ENCODE results near the gene SERPINA5.

Gene SERPINA5

DNA sequence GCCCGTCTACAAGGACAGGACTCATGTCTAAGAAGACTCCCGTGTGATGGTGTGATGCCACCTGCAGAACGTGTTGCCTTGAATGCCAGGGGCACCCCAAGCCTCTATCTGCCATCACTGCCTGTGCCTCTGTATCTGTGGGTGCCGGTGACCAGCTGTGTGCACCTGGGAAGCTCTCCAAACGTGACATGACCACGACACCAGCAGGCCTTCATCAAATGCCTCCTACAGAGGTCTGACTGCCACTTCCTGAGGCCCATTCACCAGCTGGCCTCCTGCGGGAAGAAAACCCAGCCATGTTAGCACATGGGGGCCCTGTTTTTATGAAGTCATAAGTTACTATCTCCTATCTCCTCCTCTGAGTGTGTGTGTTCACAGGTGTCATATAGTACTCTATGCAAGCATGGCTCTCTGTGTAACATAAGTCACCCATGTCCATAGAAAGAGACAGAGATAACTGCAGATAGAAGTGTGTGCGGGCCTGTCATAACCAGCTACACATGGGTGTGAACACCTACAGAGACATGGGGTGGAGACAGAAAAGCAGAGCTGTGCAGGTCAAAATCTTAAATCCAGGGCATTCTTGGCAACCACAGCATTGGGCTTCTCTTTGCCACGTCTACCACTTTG is 38.3 kb upstream of the SERPINA5 start:
- no peak overlapping the region for H3K4me3 ChIP-seq (ENCODE audit: low read depth in 1 of 2, low read length in 2 of 2)
- H3K4me1 ChIP-seq (ENCODE audit: control insufficient read depth in 1 of 2, insufficient read depth in 2 of 2, low read length in 2 of 2): peaks cover 6 to 10% of the 10 kb centered on the region in 2 donors
- H3K27me3 ChIP-seq (ENCODE audit: control insufficient read depth in 1 of 2, insufficient read depth in 2 of 2, low read length in 2 of 2): peaks cover 0 to 3% of the 10 kb centered on the region in 2 donors
- H3K27ac ChIP-seq (ENCODE audit: low read depth, low read length): no peak overlapping the region
- H3K9me3 ChIP-seq (ENCODE audit: control insufficient read depth in 1 of 2, low read length in 2 of 2): peaks cover 0 to 2% of the 10 kb centered on the region in 2 donors
- H3K9ac ChIP-seq (ENCODE audit: low read depth in 1 of 2, low read length in 2 of 2): no peak overlapping the region
- H3K36me3 ChIP-seq (ENCODE audit: control insufficient read depth in 1 of 2, insufficient read depth in 2 of 2, low read length in 2 of 2): no peaks in the 10 kb centered on the region

DNA sequence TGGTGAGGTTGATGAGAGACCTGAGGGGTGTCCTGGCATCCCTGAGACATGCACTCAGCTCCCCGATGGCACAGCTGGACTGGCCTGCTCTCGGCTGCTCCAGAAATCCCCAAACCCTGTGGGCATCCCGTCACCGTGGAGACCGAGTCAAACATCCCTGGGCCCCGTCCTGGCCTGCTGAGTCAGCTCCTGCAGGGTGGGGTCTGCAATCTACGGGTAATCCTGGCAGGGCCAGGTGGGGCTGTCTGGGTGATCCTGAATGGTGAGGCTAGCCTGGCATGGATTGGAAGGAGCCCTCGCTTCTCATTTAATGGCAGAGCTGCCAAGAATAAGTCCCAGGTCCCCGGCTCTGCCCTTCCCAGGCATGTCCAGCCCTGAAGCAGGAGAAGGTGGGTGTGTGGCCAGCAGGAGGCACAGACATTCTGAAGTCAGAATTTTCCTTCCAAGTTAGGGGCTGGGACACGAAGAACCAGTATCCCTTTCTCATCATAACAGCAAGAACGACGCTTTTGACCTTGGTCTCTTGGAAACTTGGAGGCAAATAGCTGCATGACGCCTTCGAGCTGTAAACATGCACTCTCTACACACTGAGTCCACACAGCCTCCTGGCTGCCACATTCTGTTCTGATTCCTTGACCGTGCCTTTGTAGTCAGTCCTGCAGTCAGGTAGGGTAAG is 37.6 kb upstream of the SERPINA5 start:
- Histone ChIP-seq H3K4me1 (ENCODE audit: control insufficient read depth in 1 of 2, insufficient read depth in 2 of 2, low read length in 2 of 2) (peaks cover 6 to 10% of the 10 kb centered on the region in 2 donors), H3K36me3 (ENCODE audit: control insufficient read depth in 1 of 2, insufficient read depth in 2 of 2, low read length in 2 of 2) (no peaks in the 10 kb centered on the region), H3K27me3 (ENCODE audit: control insufficient read depth in 1 of 2, insufficient read depth in 2 of 2, low read length in 2 of 2) (peaks cover 0 to 3% of the 10 kb centered on the region in 2 donors), H3K27ac (ENCODE audit: low read depth, low read length) (no peak overlapping the region), H3K4me3 (ENCODE audit: low read depth in 1 of 2, low read length in 2 of 2) (no peak overlapping the region), H3K9me3 (ENCODE audit: control insufficient read depth in 1 of 2, low read length in 2 of 2) (peaks cover 0 to 2% of the 10 kb centered on the region in 2 donors), H3K9ac (ENCODE audit: low read depth in 1 of 2, low read length in 2 of 2) (no peak overlapping the region)

DNA sequence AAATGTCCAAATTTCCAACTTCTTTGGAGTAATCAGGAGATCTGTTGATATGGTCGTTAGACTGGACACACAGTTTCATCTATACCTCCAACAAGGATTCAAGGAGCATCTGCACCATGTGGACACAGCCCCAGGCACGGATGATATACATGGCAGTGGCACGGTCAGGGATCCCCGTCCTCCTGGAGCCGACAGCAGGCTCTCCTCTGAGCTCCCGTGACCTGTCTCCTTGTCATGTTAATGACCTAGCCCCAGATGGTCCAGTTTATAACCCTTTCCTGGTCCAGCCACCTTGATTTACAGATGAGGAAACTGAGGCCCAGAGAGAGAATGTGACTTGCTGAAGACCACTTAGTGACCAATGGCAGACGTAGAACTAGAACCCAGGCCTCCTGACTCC is 36.5 kb upstream of the SERPINA5 start:
- Histone ChIP-seq H3K4me3 (ENCODE audit: low read depth in 1 of 2, low read length in 2 of 2) (no peak overlapping the region), H3K36me3 (ENCODE audit: control insufficient read depth in 1 of 2, insufficient read depth in 2 of 2, low read length in 2 of 2) (no peaks in the 10 kb centered on the region), H3K9me3 (ENCODE audit: control insufficient read depth in 1 of 2, low read length in 2 of 2) (peaks cover 0 to 2% of the 10 kb centered on the region in 2 donors), H3K27ac (ENCODE audit: low read depth, low read length) (no peak overlapping the region), H3K4me1 (ENCODE audit: control insufficient read depth in 1 of 2, insufficient read depth in 2 of 2, low read length in 2 of 2) (peaks cover 6 to 10% of the 10 kb centered on the region in 2 donors), H3K9ac (ENCODE audit: low read depth in 1 of 2, low read length in 2 of 2) (no peak overlapping the region), H3K27me3 (ENCODE audit: control insufficient read depth in 1 of 2, insufficient read depth in 2 of 2, low read length in 2 of 2) (peaks cover 0 to 3% of the 10 kb centered on the region in 2 donors)

DNA sequence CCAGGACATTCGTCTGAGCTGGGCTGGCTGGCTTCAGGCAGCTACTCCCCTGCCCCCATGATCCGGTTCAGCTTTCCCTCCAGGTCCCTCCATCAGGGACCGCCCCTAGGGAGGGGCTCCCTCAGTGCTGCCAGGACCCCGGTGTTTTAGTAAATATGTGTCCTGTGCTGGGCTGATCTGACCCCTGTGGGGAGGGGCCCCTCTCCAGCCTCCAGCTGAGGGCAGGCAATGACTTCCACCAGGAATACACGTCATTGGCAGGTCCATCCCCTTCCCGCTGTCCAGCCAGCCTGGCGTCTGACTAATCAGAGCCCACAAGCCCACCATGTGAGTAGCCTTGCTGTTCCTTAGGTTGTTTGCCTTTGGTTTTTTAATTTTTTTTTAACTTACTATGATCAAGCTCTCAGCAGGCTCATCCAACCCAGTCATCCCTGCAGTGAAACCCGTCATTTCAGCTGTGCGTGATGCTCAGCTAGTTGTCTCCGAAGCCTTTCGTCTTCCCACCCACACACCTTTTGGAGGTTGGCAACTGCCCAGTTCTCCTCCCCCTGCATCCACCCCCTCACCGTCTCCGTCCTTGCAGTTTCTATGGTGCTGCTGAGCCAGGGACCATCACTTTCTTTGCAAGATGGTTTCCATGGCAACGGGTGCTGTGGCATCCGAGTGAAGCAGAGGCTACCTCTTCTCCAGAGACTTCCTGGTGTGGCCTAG is 35.9 kb upstream of the SERPINA5 start:
- no peak overlapping the region for H3K9ac ChIP-seq (ENCODE audit: low read depth in 1 of 2, low read length in 2 of 2)
- H3K9me3 ChIP-seq (ENCODE audit: control insufficient read depth in 1 of 2, low read length in 2 of 2): peaks cover 0 to 2% of the 10 kb centered on the region in 2 donors
- H3K4me1 ChIP-seq (ENCODE audit: control insufficient read depth in 1 of 2, insufficient read depth in 2 of 2, low read length in 2 of 2): peaks cover under 1 to 8% of the 10 kb centered on the region in 2 donors
- no peak overlapping the region for H3K4me3 ChIP-seq (ENCODE audit: low read depth in 1 of 2, low read length in 2 of 2)
- peaks cover 0 to 3% of the 10 kb centered on the region in 2 donors for H3K27me3 ChIP-seq (ENCODE audit: control insufficient read depth in 1 of 2, insufficient read depth in 2 of 2, low read length in 2 of 2)
- no peaks in the 10 kb centered on the region for H3K36me3 ChIP-seq (ENCODE audit: control insufficient read depth in 1 of 2, insufficient read depth in 2 of 2, low read length in 2 of 2)
- H3K27ac ChIP-seq (ENCODE audit: low read depth, low read length): no peak overlapping the region

- H3K4me1 ChIP-seq (ENCODE audit: control insufficient read depth in 1 of 2, insufficient read depth in 2 of 2, low read length in 2 of 2): no peaks in the 10 kb centered on the region
- H3K9ac ChIP-seq (ENCODE audit: low read depth in 1 of 2, low read length in 2 of 2): no peak overlapping the region
- no peak overlapping the region for H3K27ac ChIP-seq (ENCODE audit: low read depth, low read length)
- H3K4me3 ChIP-seq (ENCODE audit: low read depth in 1 of 2, low read length in 2 of 2): no peak overlapping the region
- peaks cover 0 to 2% of the 10 kb centered on the region in 2 donors for H3K9me3 ChIP-seq (ENCODE audit: control insufficient read depth in 1 of 2, low read length in 2 of 2)
- H3K27me3 ChIP-seq (ENCODE audit: control insufficient read depth in 1 of 2, insufficient read depth in 2 of 2, low read length in 2 of 2): peaks cover 0 to 3% of the 10 kb centered on the region in 2 donors
- no peaks in the 10 kb centered on the region for H3K36me3 ChIP-seq (ENCODE audit: control insufficient read depth in 1 of 2, insufficient read depth in 2 of 2, low read length in 2 of 2)
Observed at GRCh38 chr14:94547151-94547680, 34.0 kb upstream of the SERPINA5 start.

GRCh38 chr14:94547726-94548125 is 33.5 kb upstream of the SERPINA5 start:
- peaks cover 0 to 3% of the 10 kb centered on the region in 2 donors for H3K27me3 ChIP-seq (ENCODE audit: control insufficient read depth in 1 of 2, insufficient read depth in 2 of 2, low read length in 2 of 2)
- H3K27ac ChIP-seq (ENCODE audit: low read depth, low read length): no peak overlapping the region

GRCh38 chr14:94548131-94548998 is 32.9 kb upstream of the SERPINA5 start:
- H3K27ac ChIP-seq (ENCODE audit: low read depth, low read length): no peak overlapping the region
- H3K9me3 ChIP-seq (ENCODE audit: control insufficient read depth in 1 of 2, low read length in 2 of 2): peaks cover 0 to 2% of the 10 kb centered on the region in 2 donors
- H3K4me3 ChIP-seq (ENCODE audit: low read depth in 1 of 2, low read length in 2 of 2): no peak overlapping the region
- no peaks in the 10 kb centered on the region for H3K4me1 ChIP-seq (ENCODE audit: control insufficient read depth in 1 of 2, insufficient read depth in 2 of 2, low read length in 2 of 2)
- H3K36me3 ChIP-seq (ENCODE audit: control insufficient read depth in 1 of 2, insufficient read depth in 2 of 2, low read length in 2 of 2): no peaks in the 10 kb centered on the region
- H3K27me3 ChIP-seq (ENCODE audit: control insufficient read depth in 1 of 2, insufficient read depth in 2 of 2, low read length in 2 of 2): peaks cover 0 to 3% of the 10 kb centered on the region in 2 donors
- no peak overlapping the region for H3K9ac ChIP-seq (ENCODE audit: low read depth in 1 of 2, low read length in 2 of 2)

More at GRCh38 chr14:94547726-94548125, 33.5 kb upstream of the SERPINA5 start:
- no peaks in the 10 kb centered on the region for H3K36me3 ChIP-seq (ENCODE audit: control insufficient read depth in 1 of 2, insufficient read depth in 2 of 2, low read length in 2 of 2)
- peaks cover 0 to 2% of the 10 kb centered on the region in 2 donors for H3K9me3 ChIP-seq (ENCODE audit: control insufficient read depth in 1 of 2, low read length in 2 of 2)
- H3K4me3 ChIP-seq (ENCODE audit: low read depth in 1 of 2, low read length in 2 of 2): no peak overlapping the region
- no peak overlapping the region for H3K9ac ChIP-seq (ENCODE audit: low read depth in 1 of 2, low read length in 2 of 2)
- H3K4me1 ChIP-seq (ENCODE audit: control insufficient read depth in 1 of 2, insufficient read depth in 2 of 2, low read length in 2 of 2): no peaks in the 10 kb centered on the region

DNA sequence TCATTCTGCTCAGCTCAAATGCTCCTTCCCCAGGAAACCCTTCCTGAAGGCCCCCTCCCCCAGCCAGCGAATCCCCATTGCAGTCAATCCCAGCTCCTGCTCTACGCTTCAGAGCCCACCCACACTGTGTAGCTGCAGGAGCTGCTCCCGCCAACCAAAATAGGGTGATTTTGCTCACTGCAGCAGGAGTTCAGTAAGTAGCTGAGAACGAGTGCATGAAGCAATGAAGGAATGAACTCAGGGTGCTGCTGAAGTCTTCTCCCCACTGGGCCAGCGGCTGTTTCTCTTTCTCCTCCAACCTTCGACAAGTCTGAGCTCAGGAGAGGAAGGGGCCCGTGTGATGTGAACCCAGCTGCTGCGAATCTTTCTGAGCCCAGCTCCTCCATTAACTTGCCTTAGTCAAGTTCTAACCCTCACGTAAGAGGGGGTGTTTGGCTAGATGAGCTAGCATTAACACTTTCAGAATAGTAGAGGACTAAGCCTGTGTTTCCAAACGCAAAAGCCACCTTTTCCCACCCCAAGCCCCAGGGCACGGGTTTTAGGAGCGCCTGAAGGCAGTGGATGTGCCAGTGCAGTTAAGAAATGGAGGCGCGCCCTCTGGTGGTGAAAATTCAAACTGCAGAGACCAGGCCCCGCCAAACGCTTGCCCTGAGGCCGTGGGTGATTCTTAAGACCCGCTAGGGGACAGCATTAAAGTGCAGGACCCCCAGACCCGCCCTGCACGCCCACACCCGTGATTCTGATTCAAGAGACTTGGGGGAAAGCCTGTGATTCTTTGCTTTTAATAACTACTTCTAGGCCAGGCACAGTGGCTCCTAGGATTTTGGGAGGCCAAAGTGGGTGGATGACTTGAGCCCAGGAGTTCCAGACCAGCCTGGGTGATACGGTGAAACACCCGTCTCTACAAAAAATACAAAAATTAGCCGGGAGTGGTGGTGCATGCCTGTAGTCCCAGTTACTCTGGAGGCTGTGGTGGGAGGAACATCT is 31.9 kb upstream of the SERPINA5 start:
- Histone ChIP-seq H3K9ac (ENCODE audit: low read depth in 1 of 2, low read length in 2 of 2) (no peak overlapping the region), H3K9me3 (ENCODE audit: control insufficient read depth in 1 of 2, low read length in 2 of 2) (peaks cover 0 to 2% of the 10 kb centered on the region in 2 donors), H3K4me1 (ENCODE audit: control insufficient read depth in 1 of 2, insufficient read depth in 2 of 2, low read length in 2 of 2) (no peaks in the 10 kb centered on the region), H3K4me3 (ENCODE audit: low read depth in 1 of 2, low read length in 2 of 2) (no peak overlapping the region), H3K36me3 (ENCODE audit: control insufficient read depth in 1 of 2, insufficient read depth in 2 of 2, low read length in 2 of 2) (no peaks in the 10 kb centered on the region), H3K27ac (ENCODE audit: low read depth, low read length) (no peak overlapping the region), H3K27me3 (ENCODE audit: control insufficient read depth in 1 of 2, insufficient read depth in 2 of 2, low read length in 2 of 2) (peaks cover 0 to 3% of the 10 kb centered on the region in 2 donors)

DNA sequence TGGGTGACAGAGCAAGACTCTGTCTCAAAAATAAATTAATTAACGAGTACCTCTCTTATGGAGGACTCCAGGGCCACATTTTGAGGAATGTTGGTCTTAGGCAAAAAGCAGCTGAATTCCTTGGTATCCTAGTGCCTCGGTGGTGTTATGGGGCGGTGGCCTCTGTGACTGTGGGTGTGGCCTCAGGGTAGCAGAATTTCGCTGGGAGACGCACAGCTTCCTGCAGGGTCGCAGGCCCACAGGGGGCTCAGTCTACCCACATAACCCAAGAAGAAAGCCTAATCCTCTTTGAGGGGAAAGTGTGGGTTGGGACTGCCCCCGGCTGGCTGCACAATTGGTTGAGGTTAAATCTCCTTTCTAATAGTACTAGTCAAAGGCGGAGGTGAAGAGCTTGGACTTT is 31.2 kb upstream of the SERPINA5 start:
- H3K36me3 ChIP-seq (ENCODE audit: control insufficient read depth in 1 of 2, insufficient read depth in 2 of 2, low read length in 2 of 2): no peaks in the 10 kb centered on the region
- H3K9me3 ChIP-seq (ENCODE audit: control insufficient read depth in 1 of 2, low read length in 2 of 2): peaks cover 0 to 2% of the 10 kb centered on the region in 2 donors
- no peaks in the 10 kb centered on the region for H3K4me1 ChIP-seq (ENCODE audit: control insufficient read depth in 1 of 2, insufficient read depth in 2 of 2, low read length in 2 of 2)
- peaks cover 0 to 3% of the 10 kb centered on the region in 2 donors for H3K27me3 ChIP-seq (ENCODE audit: control insufficient read depth in 1 of 2, insufficient read depth in 2 of 2, low read length in 2 of 2)
- H3K9ac ChIP-seq (ENCODE audit: low read depth in 1 of 2, low read length in 2 of 2): no peak overlapping the region
- no peak overlapping the region for H3K27ac ChIP-seq (ENCODE audit: low read depth, low read length)
- H3K4me3 ChIP-seq (ENCODE audit: low read depth in 1 of 2, low read length in 2 of 2): no peak overlapping the region
